Stomach (tissue), 9 donors: ENCODE data around the gene WASF1. TPM values are rescaled to one million over a fixed set of nuclear protein-coding genes. Genes with fewer than 3 reads are reported as not detected.

Experiments used
- DNase-seq, 2 donors: peaks; one replicate each; pipeline versions ENCODE4 v3.0.0 to v3.0.0-alpha.2; 2013 to 2019
- H3K27ac ChIP-seq, 5 donors: fragments of 200-600 bp in 4 of 5; sonication (generic) in 4 of 5; one replicate each; pipeline ENCODE4 v1.5.1; 2013 to 2019; ENCODE audit warnings: mild to moderate bottlenecking in 1 of 5, moderate library complexity in 1 of 5
- H3K27me3 ChIP-seq, 3 donors: fragments of 200-600 bp; sonication (generic); one replicate each; pipeline ENCODE4 v1.5.1; 2017 to 2019; ENCODE audit warnings: mixed run types in 1 of 3
- H3K36me3 ChIP-seq, 4 donors: fragments of 200-600 bp; sonication (generic); 1 replicate in 3 of 4; 2 replicates in 1 of 4; pipeline ENCODE4 v1.5.1; 2016 to 2019
- H3K4me1 ChIP-seq, 4 donors: fragments of 200-600 bp; sonication (generic); one replicate each; pipeline ENCODE4 v1.5.1; 2016 to 2019
- H3K4me3 ChIP-seq, 4 donors: fragments of 200-600 bp; sonication (generic) in 3 of 4; one replicate each; pipeline ENCODE4 v1.5.1; 2016 to 2019; ENCODE audit warnings: mild to moderate bottlenecking in 1 of 4
- H3K9me3 ChIP-seq, 4 donors: fragments of 200-600 bp; sonication (generic); one replicate each; pipeline ENCODE4 v1.5.1; 2016 to 2019
- CTCF ChIP-seq, 7 experiments: fragments of 450-650 bp in 4 of 7; fragments of 200-600 bp in 3 of 7; sonication (generic) in 3 of 7; IDR thresholded peaks; one replicate each; pipeline ENCODE4 v1.5.1; 2016 to 2019; ENCODE audit warnings: antibody characterized with exemption in 7 of 7, control low read depth in 2 of 7, mild to moderate bottlenecking in 1 of 7
- EP300 ChIP-seq: sonication (generic); formaldehyde crosslinking; IDR thresholded peaks from one replicate; pipeline ENCODE4 v1.6.1; 2017; ENCODE audit warnings: antibody characterized with exemption
- POLR2A ChIP-seq, 4 donors: fragments of 450-650 bp; IDR thresholded peaks; one replicate each; pipeline ENCODE4 v1.6.1; 2016; ENCODE audit warnings: antibody characterized with exemption in 4 of 4, control low read depth in 2 of 4, mild to moderate bottlenecking in 1 of 4, moderate library complexity in 1 of 4
- POLR2AphosphoS5 ChIP-seq, 3 donors: sonication (generic); formaldehyde crosslinking; IDR thresholded peaks; one replicate each; pipeline ENCODE4 v1.6.1; 2016; ENCODE audit warnings: antibody characterized with exemption in 3 of 3
- WGBS, 5 donors: extraction: QIAGEN DNeasy Blood & Tissue Kit in 3 of 5; methylation state at CpG; one replicate each; pipeline versions ENCODE4 v1.1.5 to v1.1.7; 2013 to 2018; 5-methylcytosine and 5-hydroxymethylcytosine counted together
- intact Hi-C: fragments of 100-400 bp; cut with DNase I; formaldehyde crosslinking; loops from one replicate; pipeline ENCODE4 v1.15.1; 2023; ENCODE audit warnings: low total_unique reads
- polyA plus RNA-seq, 3 donors: library from polyadenylated mRNA; stranded (reverse); fragments of 200-250 nt; gene quantifications; one replicate each; pipeline ENCODE4 v1.2.3, GENCODE V29; 2013
- total RNA-seq, 5 donors: library from RNA; depleted of rRNA; stranded (reverse); fragments of >200 nt; gene quantifications; one replicate each; pipeline versions ENCODE4 v1.1.0 to v1.2.3, GENCODE V29; 2014 to 2016
- donor health status: healthy with polysubstance abuse.
- donor health status: Bipolar disorder and iron deficiency.
- donor health status: healthy.

The WASF1 gene
- total and polyA plus RNA-seq, 8 donors: 0.58 to 17.0 (median 6.0) TPM

- 85 to 93% (median 91%) methylated on average over 2 of the region's 2 CpGs for WGBS, 5 donors
- TF ChIP-seq POLR2A (IDR thresholded peaks at IDR 0.05): no peak
- no peak for TF ChIP-seq EP300
- TF ChIP-seq POLR2AphosphoS5 (IDR thresholded peaks at IDR 0.05): no peak
- TF ChIP-seq CTCF (IDR thresholded peaks at IDR 0.05): no peak
- intact Hi-C loops: no loop called here
- no peaks in the 10 kb centered on the region for H3K4me1 ChIP-seq
- H3K36me3 ChIP-seq: peaks cover 0 to 12% (median 0%) of the 10 kb centered on the region in 4 donors
- H3K4me3 ChIP-seq: no peak overlapping the region
- H3K9me3 ChIP-seq: peaks cover 0 to 16% (median 4%) of the 10 kb centered on the region in 4 donors
- no peak for DNase-seq
- H3K27ac ChIP-seq: no peak overlapping the region
- no peaks in the 10 kb centered on the region for H3K27me3 ChIP-seq
Measured at GRCh38 chr6:110140650-110141049, 38.8 kb downstream of the WASF1 start.

GRCh38 chr6:110139052-110139451, 40.4 kb downstream of the WASF1 start:
- intact Hi-C loops: no loop called here
- no peak overlapping the region for H3K4me3 ChIP-seq
- TF ChIP-seq EP300 (no peak), POLR2AphosphoS5 (IDR thresholded peaks at IDR 0.05) (no peak)
- H3K4me1 ChIP-seq: no peaks in the 10 kb centered on the region
- peaks cover 0 to 16% (median 4%) of the 10 kb centered on the region in 4 donors for H3K9me3 ChIP-seq
- no peak for DNase-seq
- H3K27ac ChIP-seq: no peak overlapping the region
- no peaks in the 10 kb centered on the region for H3K27me3 ChIP-seq
- WGBS, 5 donors: 94 to 96% (median 95%) methylated on average over 7 to 9 of the region's 9 CpGs
- H3K36me3 ChIP-seq: peaks cover 0 to 12% (median 0%) of the 10 kb centered on the region in 4 donors

GRCh38 chr6:110137924-110138887, 41.3 kb downstream of the WASF1 start:
- 95 to 98% (median 96%) methylated on average over 9 to 10 of the region's 10 CpGs for WGBS, 5 donors
- no peaks in the 10 kb centered on the region for H3K27me3 ChIP-seq
- H3K27ac ChIP-seq: no peak overlapping the region
- H3K36me3 ChIP-seq: peaks cover 0 to 12% (median 0%) of the 10 kb centered on the region in 4 donors
- no peaks in the 10 kb centered on the region for H3K4me1 ChIP-seq
- intact Hi-C loops: no loop called here
- H3K4me3 ChIP-seq: no peak overlapping the region
- peaks cover 0 to 16% (median 4%) of the 10 kb centered on the region in 4 donors for H3K9me3 ChIP-seq
- DNase-seq: no peak
- TF ChIP-seq POLR2AphosphoS5 (IDR thresholded peaks at IDR 0.05): no peak
- TF ChIP-seq EP300: no peak
- TF ChIP-seq POLR2A (IDR thresholded peaks at IDR 0.05): no peak
- no peak for TF ChIP-seq CTCF (IDR thresholded peaks at IDR 0.05)

GRCh38 chr6:110130362-110130761, 49.1 kb downstream of the WASF1 start:
- no peak for DNase-seq
- TF ChIP-seq EP300: no peak
- no peak for TF ChIP-seq CTCF (IDR thresholded peaks at IDR 0.05)
- no peak for TF ChIP-seq POLR2AphosphoS5 (IDR thresholded peaks at IDR 0.05)
- no peak for TF ChIP-seq POLR2A (IDR thresholded peaks at IDR 0.05)

GRCh38 chr6:110128418-110128817, 51.1 kb downstream of the WASF1 start:
- intact Hi-C loops: no loop called here
- H3K9me3 ChIP-seq: no peaks in the 10 kb centered on the region
- WGBS, 5 donors: 78 to 87% (median 84%) methylated on average over 4 of the region's 4 CpGs
- H3K4me1 ChIP-seq: no peaks in the 10 kb centered on the region
- H3K4me3 ChIP-seq: no peak overlapping the region
- DNase-seq: no peak
- no peaks in the 10 kb centered on the region for H3K36me3 ChIP-seq
- no peak overlapping the region for H3K27ac ChIP-seq
- no peak for TF ChIP-seq CTCF (IDR thresholded peaks at IDR 0.05)
- no peak for TF ChIP-seq POLR2A (IDR thresholded peaks at IDR 0.05)
- TF ChIP-seq POLR2AphosphoS5 (IDR thresholded peaks at IDR 0.05): no peak
- TF ChIP-seq EP300: no peak
- no peaks in the 10 kb centered on the region for H3K27me3 ChIP-seq

More at GRCh38 chr6:110130362-110130761, 49.1 kb downstream of the WASF1 start:
- Histone ChIP-seq H3K27me3 (no peaks in the 10 kb centered on the region), H3K4me3 (no peak overlapping the region), H3K4me1 (no peaks in the 10 kb centered on the region), H3K36me3 (no peaks in the 10 kb centered on the region), H3K9me3 (no peaks in the 10 kb centered on the region), H3K27ac (no peak overlapping the region)
- intact Hi-C loops: no loop called here
